ENCODE measurements around the gene CEP135. TPM values are rescaled to one million over a fixed set of nuclear protein-coding genes. Genes with fewer than 3 reads are reported as not detected.

Gene CEP135, protein sequence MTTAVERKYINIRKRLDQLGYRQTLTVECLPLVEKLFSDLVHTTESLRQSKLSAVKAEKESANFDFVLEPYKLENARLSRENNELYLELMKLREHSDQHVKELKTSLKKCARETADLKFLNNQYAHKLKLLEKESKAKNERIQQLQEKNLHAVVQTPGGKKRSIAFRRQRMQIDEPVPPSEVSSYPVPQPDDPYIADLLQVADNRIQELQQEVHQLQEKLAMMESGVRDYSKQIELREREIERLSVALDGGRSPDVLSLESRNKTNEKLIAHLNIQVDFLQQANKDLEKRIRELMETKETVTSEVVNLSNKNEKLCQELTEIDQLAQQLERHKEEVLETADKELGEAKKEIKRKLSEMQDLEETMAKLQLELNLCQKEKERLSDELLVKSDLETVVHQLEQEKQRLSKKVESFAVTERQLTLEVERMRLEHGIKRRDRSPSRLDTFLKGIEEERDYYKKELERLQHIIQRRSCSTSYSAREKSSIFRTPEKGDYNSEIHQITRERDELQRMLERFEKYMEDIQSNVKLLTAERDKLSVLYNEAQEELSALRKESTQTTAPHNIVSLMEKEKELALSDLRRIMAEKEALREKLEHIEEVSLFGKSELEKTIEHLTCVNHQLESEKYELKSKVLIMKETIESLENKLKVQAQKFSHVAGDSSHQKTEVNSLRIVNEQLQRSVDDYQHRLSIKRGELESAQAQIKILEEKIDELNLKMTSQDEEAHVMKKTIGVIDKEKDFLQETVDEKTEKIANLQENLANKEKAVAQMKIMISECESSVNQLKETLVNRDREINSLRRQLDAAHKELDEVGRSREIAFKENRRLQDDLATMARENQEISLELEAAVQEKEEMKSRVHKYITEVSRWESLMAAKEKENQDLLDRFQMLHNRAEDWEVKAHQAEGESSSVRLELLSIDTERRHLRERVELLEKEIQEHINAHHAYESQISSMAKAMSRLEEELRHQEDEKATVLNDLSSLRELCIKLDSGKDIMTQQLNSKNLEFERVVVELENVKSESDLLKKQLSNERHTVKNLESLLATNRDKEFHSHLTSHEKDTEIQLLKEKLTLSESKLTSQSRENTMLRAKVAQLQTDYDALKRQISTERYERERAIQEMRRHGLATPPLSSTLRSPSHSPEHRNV
- 3.5 and 8.9 TPM in 2 replicates for total RNA-seq

DNA sequence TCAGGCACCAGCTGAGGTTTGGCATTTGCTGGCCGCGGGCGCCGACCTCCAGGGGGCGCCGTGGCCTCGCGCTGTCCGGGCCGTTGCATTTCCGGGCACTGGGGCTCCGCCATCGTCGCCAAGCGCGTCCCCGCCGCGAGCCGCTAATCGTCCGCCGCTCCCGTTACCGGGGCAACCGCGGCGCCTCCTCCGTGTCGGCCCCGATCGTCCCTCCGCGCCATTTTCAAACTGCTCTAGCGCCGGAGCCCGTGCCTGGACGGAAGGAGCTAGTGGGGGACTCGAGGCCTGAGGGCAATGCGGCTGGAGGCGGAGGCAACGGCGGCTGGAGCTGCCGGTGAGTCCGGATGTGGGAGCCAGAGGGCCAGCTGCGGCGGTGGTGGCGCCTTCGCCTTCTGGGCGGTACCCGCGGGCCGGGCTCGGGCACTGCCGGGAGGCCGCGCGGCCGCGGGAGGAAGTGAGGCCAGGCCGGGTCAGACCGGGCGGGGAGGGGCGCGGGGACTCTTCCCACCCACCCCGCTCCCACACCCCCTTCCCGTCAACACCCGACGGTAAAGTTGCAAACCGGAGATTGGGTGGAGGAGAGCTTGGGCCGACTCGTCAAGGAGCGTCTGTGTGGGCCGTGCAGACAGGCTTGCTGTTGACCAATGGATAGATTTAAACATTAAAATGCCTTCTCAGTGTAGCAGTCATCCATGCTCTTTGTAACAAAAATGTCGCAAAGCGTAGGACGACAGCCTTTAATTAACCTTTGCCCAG lies at the start of gene CEP135:
Gene CEP135, plus strand, starts transcription at position 220 of the 756 bp plus-strand sequence. CDS start 3,186 bp downstream, outside the sequence.

Other genes starting within 250 kb of the CEP135 start
- not detected in 2 replicates for gene EXOC1L, start 129.2 kb upstream of the CEP135 start, total RNA-seq
- 63.5 and 75.2 TPM in 2 replicates for gene EXOC1, start 95.3 kb upstream of the CEP135 start, total RNA-seq